ENCODE measurements around the gene SARNP. TPM values are rescaled to one million over a fixed set of nuclear protein-coding genes. Genes with fewer than 3 reads are reported as not detected.

SARNP gene
- total RNA-seq, 1 experiment from 2014 or later, result 98.3 TPM

DNA sequence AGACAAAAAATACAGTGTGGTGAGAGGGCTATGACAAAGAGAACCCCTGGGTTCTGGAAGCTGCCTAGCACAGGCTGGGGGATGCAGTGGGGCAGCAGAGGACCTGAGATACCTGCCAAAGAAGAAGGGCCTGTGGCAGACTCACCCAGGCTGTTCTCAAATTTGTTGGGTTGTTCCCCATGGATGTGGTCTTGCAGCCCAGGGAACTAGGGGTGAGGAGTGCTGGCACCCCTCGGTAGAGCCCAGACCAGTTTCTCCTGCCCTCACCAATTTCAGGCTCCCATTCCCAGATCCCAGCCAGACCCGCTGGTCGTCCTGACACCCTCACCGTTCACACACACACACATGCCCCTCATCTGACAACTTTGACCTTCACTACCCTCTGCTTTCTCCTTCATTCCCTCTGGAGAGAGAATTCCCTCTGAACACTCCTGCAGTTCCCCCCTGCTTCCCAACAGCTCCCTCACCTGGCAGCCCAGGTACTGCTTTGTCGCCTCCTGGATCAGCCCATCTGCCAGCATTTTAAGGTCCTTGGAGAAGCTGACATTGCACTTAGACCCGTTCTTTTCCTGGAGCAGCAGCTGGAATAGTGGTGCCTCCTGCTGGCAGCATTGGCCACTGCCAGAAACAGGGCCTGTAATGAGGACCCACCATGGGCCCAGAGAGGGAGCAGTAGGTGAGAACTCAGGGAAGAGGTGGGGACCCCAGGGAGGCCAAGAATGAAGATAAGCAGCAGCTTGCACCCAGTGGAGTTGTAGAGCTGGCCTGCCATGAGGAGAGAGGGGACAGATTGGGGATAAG, 80.5 kb downstream of the SARNP start (continued):
- TF ChIP-seq, protein P1, sequence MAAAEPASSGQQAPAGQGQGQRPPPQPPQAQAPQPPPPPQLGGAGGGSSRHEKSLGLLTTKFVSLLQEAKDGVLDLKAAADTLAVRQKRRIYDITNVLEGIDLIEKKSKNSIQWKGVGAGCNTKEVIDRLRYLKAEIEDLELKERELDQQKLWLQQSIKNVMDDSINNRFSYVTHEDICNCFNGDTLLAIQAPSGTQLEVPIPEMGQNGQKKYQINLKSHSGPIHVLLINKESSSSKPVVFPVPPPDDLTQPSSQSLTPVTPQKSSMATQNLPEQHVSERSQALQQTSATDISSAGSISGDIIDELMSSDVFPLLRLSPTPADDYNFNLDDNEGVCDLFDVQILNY (CRISPR knock-in tag; IDR thresholded peaks at IDR 0.05), result no peak
- TF ChIP-seq, protein P2, sequence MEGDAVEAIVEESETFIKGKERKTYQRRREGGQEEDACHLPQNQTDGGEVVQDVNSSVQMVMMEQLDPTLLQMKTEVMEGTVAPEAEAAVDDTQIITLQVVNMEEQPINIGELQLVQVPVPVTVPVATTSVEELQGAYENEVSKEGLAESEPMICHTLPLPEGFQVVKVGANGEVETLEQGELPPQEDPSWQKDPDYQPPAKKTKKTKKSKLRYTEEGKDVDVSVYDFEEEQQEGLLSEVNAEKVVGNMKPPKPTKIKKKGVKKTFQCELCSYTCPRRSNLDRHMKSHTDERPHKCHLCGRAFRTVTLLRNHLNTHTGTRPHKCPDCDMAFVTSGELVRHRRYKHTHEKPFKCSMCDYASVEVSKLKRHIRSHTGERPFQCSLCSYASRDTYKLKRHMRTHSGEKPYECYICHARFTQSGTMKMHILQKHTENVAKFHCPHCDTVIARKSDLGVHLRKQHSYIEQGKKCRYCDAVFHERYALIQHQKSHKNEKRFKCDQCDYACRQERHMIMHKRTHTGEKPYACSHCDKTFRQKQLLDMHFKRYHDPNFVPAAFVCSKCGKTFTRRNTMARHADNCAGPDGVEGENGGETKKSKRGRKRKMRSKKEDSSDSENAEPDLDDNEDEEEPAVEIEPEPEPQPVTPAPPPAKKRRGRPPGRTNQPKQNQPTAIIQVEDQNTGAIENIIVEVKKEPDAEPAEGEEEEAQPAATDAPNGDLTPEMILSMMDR (IDR thresholded peaks at IDR 0.05), result peak; percentile 43; the same call in 1 of the 2 replicates
- TF ChIP-seq FOXP1 (CRISPR knock-in tag; IDR thresholded peaks at IDR 0.05; ENCODE audit: borderline replicate concordance) (no peak), ZNF317 (CRISPR knock-in tag; IDR thresholded peaks at IDR 0.05; ENCODE audit: borderline replicate concordance, low read depth) (no peak), NFYB (CRISPR knock-in tag; conservative IDR thresholded peaks at IDR 0.05; ENCODE audit: low read depth) (no peak), ESRRA (CRISPR knock-in tag; IDR thresholded peaks at IDR 0.05; ENCODE audit: borderline replicate concordance) (peak; percentile 83; the same call in 1 of the 2 replicates), RELA (CRISPR knock-in tag; IDR thresholded peaks at IDR 0.05; ENCODE audit: borderline replicate concordance) (no peak), SMAD3 (CRISPR knock-in tag; IDR thresholded peaks at IDR 0.05; ENCODE audit: borderline replicate concordance) (no peak), ZNF396 (CRISPR knock-in tag; IDR thresholded peaks at IDR 0.05; ENCODE audit: borderline replicate concordance) (no peak), TEAD1 (CRISPR knock-in tag; IDR thresholded peaks at IDR 0.05) (no peak; the same call in 1 of the 2 replicates), ZNF512 (CRISPR knock-in tag; IDR thresholded peaks at IDR 0.05; ENCODE audit: borderline replicate concordance) (no peak), HMGA2 (CRISPR knock-in tag; IDR thresholded peaks at IDR 0.05) (no peak), MXD4 (CRISPR knock-in tag; IDR thresholded peaks at IDR 0.05; ENCODE audit: borderline replicate concordance) (no peak), MYBL2 (CRISPR knock-in tag; IDR thresholded peaks at IDR 0.05) (no peak)
- TF ChIP-seq, protein P3, sequence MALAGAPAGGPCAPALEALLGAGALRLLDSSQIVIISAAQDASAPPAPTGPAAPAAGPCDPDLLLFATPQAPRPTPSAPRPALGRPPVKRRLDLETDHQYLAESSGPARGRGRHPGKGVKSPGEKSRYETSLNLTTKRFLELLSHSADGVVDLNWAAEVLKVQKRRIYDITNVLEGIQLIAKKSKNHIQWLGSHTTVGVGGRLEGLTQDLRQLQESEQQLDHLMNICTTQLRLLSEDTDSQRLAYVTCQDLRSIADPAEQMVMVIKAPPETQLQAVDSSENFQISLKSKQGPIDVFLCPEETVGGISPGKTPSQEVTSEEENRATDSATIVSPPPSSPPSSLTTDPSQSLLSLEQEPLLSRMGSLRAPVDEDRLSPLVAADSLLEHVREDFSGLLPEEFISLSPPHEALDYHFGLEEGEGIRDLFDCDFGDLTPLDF (CRISPR knock-in tag; IDR thresholded peaks at IDR 0.05), result no peak
- TF ChIP-seq, protein P4, sequence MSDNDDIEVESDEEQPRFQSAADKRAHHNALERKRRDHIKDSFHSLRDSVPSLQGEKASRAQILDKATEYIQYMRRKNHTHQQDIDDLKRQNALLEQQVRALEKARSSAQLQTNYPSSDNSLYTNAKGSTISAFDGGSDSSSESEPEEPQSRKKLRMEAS (CRISPR knock-in tag; IDR thresholded peaks at IDR 0.05), result 0 out of 2 replicates have a peak, but pooled peaks have one; percentile 42
- TF ChIP-seq, protein P5, sequence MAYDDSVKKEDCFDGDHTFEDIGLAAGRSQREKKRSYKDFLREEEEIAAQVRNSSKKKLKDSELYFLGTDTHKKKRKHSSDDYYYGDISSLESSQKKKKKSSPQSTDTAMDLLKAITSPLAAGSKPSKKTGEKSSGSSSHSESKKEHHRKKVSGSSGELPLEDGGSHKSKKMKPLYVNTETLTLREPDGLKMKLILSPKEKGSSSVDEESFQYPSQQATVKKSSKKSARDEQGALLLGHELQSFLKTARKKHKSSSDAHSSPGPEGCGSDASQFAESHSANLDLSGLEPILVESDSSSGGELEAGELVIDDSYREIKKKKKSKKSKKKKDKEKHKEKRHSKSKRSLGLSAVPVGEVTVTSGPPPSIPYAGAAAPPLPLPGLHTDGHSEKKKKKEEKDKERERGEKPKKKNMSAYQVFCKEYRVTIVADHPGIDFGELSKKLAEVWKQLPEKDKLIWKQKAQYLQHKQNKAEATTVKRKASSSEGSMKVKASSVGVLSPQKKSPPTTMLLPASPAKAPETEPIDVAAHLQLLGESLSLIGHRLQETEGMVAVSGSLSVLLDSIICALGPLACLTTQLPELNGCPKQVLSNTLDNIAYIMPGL (CRISPR knock-in tag; IDR thresholded peaks at IDR 0.05), result peak; percentile 81; the same call in 1 of the 2 replicates
- TF ChIP-seq, protein P6, sequence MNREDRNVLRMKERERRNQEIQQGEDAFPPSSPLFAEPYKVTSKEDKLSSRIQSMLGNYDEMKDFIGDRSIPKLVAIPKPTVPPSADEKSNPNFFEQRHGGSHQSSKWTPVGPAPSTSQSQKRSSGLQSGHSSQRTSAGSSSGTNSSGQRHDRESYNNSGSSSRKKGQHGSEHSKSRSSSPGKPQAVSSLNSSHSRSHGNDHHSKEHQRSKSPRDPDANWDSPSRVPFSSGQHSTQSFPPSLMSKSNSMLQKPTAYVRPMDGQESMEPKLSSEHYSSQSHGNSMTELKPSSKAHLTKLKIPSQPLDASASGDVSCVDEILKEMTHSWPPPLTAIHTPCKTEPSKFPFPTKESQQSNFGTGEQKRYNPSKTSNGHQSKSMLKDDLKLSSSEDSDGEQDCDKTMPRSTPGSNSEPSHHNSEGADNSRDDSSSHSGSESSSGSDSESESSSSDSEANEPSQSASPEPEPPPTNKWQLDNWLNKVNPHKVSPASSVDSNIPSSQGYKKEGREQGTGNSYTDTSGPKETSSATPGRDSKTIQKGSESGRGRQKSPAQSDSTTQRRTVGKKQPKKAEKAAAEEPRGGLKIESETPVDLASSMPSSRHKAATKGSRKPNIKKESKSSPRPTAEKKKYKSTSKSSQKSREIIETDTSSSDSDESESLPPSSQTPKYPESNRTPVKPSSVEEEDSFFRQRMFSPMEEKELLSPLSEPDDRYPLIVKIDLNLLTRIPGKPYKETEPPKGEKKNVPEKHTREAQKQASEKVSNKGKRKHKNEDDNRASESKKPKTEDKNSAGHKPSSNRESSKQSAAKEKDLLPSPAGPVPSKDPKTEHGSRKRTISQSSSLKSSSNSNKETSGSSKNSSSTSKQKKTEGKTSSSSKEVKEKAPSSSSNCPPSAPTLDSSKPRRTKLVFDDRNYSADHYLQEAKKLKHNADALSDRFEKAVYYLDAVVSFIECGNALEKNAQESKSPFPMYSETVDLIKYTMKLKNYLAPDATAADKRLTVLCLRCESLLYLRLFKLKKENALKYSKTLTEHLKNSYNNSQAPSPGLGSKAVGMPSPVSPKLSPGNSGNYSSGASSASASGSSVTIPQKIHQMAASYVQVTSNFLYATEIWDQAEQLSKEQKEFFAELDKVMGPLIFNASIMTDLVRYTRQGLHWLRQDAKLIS (CRISPR knock-in tag; IDR thresholded peaks at IDR 0.05; ENCODE audit: borderline replicate concordance), result no peak
- TF ChIP-seq, protein P7, sequence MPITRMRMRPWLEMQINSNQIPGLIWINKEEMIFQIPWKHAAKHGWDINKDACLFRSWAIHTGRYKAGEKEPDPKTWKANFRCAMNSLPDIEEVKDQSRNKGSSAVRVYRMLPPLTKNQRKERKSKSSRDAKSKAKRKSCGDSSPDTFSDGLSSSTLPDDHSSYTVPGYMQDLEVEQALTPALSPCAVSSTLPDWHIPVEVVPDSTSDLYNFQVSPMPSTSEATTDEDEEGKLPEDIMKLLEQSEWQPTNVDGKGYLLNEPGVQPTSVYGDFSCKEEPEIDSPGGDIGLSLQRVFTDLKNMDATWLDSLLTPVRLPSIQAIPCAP (CRISPR knock-in tag; IDR thresholded peaks at IDR 0.05), result no peak

Data from WTC11 (cell line).